ENCODE results near the gene TMEM191C. TPM values are rescaled to one million over a fixed set of nuclear protein-coding genes. Genes with fewer than 3 reads are reported as not detected.

Gene TMEM191C
- total and polyA plus RNA-seq, 2 of the 13 experiments (the other 11 are each of a cell fraction or from before 2014, with no cell fraction given): 1.2 to 2.9 TPM

DNA sequence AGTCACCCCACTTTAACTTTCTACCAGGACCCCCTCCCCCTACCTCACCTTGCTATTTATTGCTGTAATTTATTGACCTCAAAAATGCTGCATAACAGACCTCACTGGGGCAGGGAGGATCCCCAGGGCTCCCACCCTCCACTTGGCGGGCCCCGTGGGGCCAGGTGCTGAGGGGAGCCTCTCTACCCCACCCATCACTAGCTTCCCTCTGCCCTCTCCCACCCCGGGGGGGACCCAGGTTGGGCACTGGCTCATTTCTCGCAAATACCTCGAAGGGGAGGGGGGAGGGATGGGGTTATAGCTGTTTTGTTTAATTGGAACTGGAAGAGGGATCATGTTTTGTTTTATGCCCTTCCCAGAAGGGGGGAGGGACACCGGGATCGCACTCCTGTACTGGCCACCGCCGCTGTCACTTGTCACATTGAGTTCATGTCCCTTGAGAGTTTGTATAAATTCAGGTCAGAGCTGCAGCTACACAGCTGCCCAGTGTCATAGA, 16.3 kb upstream of the TMEM191C start:
- WGBS (ENCODE audit: low lambda C conversion rate): 100% methylated on average over 9 of the region's 9 CpGs
- POLR2A ChIA-PET: no interaction called here
- no peak for FAIRE-seq

More for the DNA sequence above, 16.3 kb upstream of the TMEM191C start:
- in situ Hi-C loops (cut with HindIII; ENCODE audit: extremely low pct_ligation_motif_present, low pct_unique_long_range_greater_than_20kb) (no loop called here), intact Hi-C loops (cut with micrococcal nuclease; ENCODE audit: unreplicated experiment) (no loop called here)
- Histone ChIP-seq H4K20me1 (ENCODE audit: insufficient read depth, low read length) (no peaks in the 10 kb centered on the region), H3K4me3 (replicated peaks in 1 of 3; ENCODE audit: insufficient read depth in 1 of 3, low read depth in 2 of 3, low read length in 3 of 3) (no peak overlapping the region), H2AFZ (ENCODE audit: low read length) (no peak overlapping the region), H3K27me3 (ENCODE audit: control insufficient read depth in 1 of 2, insufficient read depth in 2 of 2, low read length in 2 of 2) (no peaks in the 10 kb centered on the region), H3K4me2 (ENCODE audit: low read depth, low read length) (no peak overlapping the region), H3K36me3 (replicated peaks in 1 of 2; ENCODE audit: control insufficient read depth in 1 of 2, insufficient read depth in 2 of 2, low read length in 2 of 2) (peaks cover 10 to 24% of the 10 kb centered on the region in 2 experiments), H3K4me1 (ENCODE audit: insufficient read depth, low read length) (peaks cover under 1% of the 10 kb centered on the region; the same call in 1 of the 2 replicates), H3K9ac (ENCODE audit: insufficient read depth, low read depth, low read length) (no peak overlapping the region), H3K27ac (ENCODE audit: extremely low read length, insufficient read depth, low read length) (no peak overlapping the region), H3K79me2 (ENCODE audit: insufficient read depth, low read length) (peaks cover 4% of the 10 kb centered on the region), H3K9me3 (ENCODE audit: low read length) (no peaks in the 10 kb centered on the region)
- no TSS peak for BruUV-seq (replicated peaks)
- CTCF ChIA-PET (ENCODE audit: low intra/inter-chr PET ratio, low total read pairs): no interaction called here
- TF ChIP-seq, protein P1, sequence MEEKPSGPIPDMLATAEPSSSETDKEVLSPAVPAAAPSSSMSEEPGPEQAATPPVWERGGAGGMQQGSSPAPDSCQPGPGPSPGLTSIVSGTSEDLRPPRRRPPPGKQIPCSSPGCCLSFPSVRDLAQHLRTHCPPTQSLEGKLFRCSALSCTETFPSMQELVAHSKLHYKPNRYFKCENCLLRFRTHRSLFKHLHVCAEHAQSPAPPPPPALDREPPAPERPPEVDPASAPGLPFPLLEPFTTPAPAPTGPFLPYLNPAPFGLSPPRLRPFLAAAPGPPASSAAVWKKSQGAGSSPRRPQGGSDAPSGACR (CRISPR knock-in tag; IDR thresholded peaks at IDR 0.05): no peak
- TF ChIP-seq CENPT (CRISPR knock-in tag; IDR thresholded peaks at IDR 0.05; ENCODE audit: low read depth): no peak
- TF ChIP-seq, protein P2, sequence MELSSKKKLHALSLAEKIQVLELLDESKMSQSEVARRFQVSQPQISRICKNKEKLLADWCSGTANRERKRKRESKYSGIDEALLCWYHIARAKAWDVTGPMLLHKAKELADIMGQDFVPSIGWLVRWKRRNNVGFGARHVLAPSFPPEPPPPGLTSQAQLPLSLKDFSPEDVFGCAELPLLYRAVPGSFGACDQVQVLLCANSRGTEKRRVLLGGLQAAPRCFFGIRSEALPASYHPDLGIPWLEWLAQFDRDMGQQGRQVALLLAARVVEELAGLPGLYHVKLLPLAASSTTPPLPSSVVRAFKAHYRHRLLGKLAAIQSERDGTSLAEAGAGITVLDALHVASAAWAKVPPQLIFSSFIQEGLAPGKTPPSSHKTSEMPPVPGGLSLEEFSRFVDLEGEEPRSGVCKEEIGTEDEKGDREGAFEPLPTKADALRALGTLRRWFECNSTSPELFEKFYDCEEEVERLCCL (CRISPR knock-in tag; IDR thresholded peaks at IDR 0.05; ENCODE audit: borderline replicate concordance): no peak
- no peak for TF ChIP-seq ZNF572 (CRISPR knock-in tag; IDR thresholded peaks at IDR 0.05)
- ATAC-seq (no peak), DNase-seq (ENCODE audit: low spot score) (no peak)

Measured in HepG2 (cell line).